ENCODE results near the gene KRTAP4-6. TPM values are rescaled to one million over a fixed set of nuclear protein-coding genes. Genes with fewer than 3 reads are reported as not detected.
"Not testable (repeated sequence)": the region's sequence is repeated elsewhere in the genome, so short reads cannot be mapped to it uniquely, and the experiment has no call there.

KRTAP4-6 gene
- not detected for total RNA-seq
- 0.35 TPM for polyA plus RNA-seq

DNA sequence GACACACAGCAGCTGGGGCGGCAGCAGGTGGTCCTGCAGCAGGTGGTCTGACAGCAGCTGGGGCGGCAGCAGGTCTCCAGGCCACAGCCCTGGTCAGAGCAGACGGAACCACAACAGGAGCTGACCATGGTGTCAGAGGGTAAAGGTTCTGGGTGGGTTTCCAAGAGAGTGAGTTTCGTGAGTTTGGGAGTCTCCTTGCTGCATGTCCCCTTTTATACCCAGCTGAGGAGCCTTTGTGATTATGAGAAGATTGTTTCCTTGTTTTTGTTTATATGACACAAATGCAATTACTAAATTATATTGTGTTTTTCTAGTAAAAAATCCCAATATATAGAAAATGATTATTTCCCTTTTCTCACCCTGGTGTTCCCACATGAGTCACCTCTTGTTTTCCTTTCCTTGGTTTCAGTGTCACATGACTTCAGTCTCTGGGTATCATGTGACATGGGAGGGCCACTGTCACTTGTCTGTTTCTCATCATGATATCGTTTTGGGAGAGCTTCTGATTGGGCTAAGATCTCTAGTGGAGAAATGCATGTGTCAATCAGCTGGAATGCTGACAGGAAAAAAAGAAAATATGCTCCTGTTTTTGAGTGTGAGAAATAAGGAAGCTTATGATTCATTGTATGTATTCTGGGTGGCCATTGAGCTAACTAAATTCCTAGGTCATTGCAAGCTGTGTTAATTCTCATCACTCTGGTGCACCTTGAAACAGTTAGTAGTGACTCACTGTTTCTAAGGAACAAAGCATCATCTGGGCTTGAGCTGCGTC, at the start of gene KRTAP4-6:
KRTAP4-6 (minus strand) TSS at position 185 of the 772 bp plus-strand sequence; CDS start at position 128, 57 bp downstream.
- no peak for DNase-seq
- ChIA-PET CTCF (no interaction called here), POLR2A (no interaction called here)
- Histone ChIP-seq H3K4me3 (ENCODE audit: low read length) (no peak within 1 kb of the TSS), H3K27ac (ENCODE audit: low read depth, low read length) (no peak within 1 kb of the TSS), H3K4me1 (ENCODE audit: insufficient read depth, low read length) (no peaks in the 10 kb centered on the region), H3K27me3 (ENCODE audit: insufficient read depth, low read length, poor library complexity, severe bottlenecking) (no peaks in the 10 kb centered on the region), H3K36me3 (ENCODE audit: insufficient read depth, low read length) (no peaks in the 10 kb centered on the region), H3K9me3 (ENCODE audit: low read length) (no peaks in the 10 kb centered on the region)
- H3K27me3 Mint-ChIP-seq = peaks cover 9 to 31% of the 10 kb centered on the region in 2 donors
- no peak within 1 kb of the TSS for H3K27ac Mint-ChIP-seq
- H3K4me3 Mint-ChIP-seq = no peak within 1 kb of the TSS
- H3K4me1 Mint-ChIP-seq = peaks cover 0 to 2% (median 0%) of the 10 kb centered on the region in 3 donors
- peaks cover 10 to 37% (median 16%) of the 10 kb centered on the region in 5 donors for H3K9me3 Mint-ChIP-seq
- H3K36me3 Mint-ChIP-seq = peaks cover 2 to 31% (median 7%) of the 10 kb centered on the region in 3 donors

DNA sequence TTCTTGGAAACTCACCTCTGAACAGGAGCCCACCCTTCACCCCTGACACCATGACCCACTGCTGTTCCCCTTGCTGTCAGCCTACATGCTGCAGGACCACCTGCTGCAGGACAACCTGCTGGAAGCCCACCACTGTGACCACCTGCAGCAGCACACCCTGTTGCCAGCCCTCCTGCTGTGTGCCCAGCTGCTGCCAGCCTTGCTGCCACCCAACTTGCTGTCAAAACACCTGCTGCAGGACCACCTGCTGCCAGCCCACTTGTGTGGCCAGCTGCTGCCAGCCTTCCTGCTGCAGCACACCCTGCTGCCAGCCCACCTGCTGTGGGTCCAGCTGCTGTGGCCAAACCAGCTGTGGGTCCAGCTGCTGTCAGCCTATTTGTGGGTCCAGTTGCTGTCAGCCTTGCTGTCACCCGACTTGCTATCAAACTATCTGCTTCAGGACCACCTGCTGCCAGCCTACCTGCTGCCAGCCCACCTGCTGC, 49.5 kb upstream of the KRTAP4-6 start, which contains the start of gene KRTAP9-1:
KRTAP9-1 (plus strand) TSS at position 51 of the 482 bp plus-strand sequence; CDS start at position 51, 0 bp downstream.
- H3K9me3 ChIP-seq (ENCODE audit: low read length); H3K27me3 ChIP-seq (ENCODE audit: insufficient read depth, low read length, poor library complexity, severe bottlenecking); POLR2A ChIA-PET; H3K4me1 Mint-ChIP-seq; H3K27ac ChIP-seq (ENCODE audit: low read depth, low read length); H3K4me1 ChIP-seq (ENCODE audit: insufficient read depth, low read length); H3K4me3 Mint-ChIP-seq; DNase-seq; H3K9me3 Mint-ChIP-seq; H3K27ac Mint-ChIP-seq; CTCF ChIA-PET; H3K4me3 ChIP-seq (ENCODE audit: low read length); H3K36me3 ChIP-seq (ENCODE audit: insufficient read depth, low read length): not testable (repeated sequence)
- H3K27me3 Mint-ChIP-seq = peaks cover 23 to 56% of the 10 kb centered on the region in 2 donors
- H3K36me3 Mint-ChIP-seq = peaks cover 0 to 12% (median 0%) of the 10 kb centered on the region in 3 donors

DNA sequence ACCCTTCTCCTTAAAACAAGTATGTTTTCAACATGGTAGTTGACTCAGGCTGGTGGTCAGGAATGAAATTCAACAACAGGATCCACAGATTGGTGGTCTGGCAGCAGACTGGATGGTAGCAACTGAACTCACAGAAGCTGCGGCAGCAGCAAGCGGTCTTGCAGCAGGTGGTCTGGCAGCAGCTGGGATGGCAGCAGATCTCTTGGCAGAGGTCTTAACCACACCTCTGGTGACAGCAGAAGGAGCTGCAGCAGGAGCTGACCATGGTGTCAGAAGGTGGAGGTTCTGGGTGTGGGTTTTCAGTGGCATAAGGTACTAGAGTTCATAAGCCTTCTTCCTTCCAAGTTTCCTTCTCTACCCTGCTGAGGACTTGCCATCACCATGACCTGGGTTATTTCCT, 46.5 kb upstream of the KRTAP4-6 start:
- no peaks in the 10 kb centered on the region for H3K4me1 ChIP-seq (ENCODE audit: insufficient read depth, low read length)
- DNase-seq = no peak
- H3K9me3 ChIP-seq (ENCODE audit: low read length) = no peaks in the 10 kb centered on the region
- H3K4me3 ChIP-seq (ENCODE audit: low read length) = no peak overlapping the region
- H3K27ac Mint-ChIP-seq = no peak overlapping the region
- H3K36me3 Mint-ChIP-seq = no peaks in the 10 kb centered on the region
- POLR2A ChIA-PET = no interaction called here
- H3K4me3 Mint-ChIP-seq = no peak overlapping the region
- no peaks in the 10 kb centered on the region for H3K36me3 ChIP-seq (ENCODE audit: insufficient read depth, low read length)
- no peaks in the 10 kb centered on the region for H3K4me1 Mint-ChIP-seq
- CTCF ChIA-PET = no interaction called here
- peaks cover 23 to 62% of the 10 kb centered on the region in 2 donors for H3K27me3 Mint-ChIP-seq
- no peaks in the 10 kb centered on the region for H3K9me3 Mint-ChIP-seq
- no peak overlapping the region for H3K27ac ChIP-seq (ENCODE audit: low read depth, low read length)
- H3K27me3 ChIP-seq (ENCODE audit: insufficient read depth, low read length, poor library complexity, severe bottlenecking) = no peaks in the 10 kb centered on the region

DNA sequence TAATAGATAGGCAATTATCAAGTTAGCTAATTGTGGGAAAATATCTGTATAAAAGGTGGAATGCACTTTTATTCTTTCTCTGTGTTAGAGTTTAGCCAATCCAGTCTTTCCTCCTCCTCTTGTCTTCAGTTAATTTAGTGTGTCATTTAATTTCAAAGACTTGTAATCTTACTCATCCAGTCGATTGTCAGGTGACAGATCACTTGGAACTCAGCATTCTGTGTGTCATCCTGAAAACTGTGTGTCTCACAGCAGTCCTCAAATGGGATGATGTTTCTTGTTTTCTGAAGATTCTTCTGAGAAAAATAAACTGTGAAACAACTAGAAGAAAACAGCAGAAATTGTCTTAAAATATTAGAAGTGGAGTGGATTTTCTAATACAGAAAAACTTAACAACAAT, 44.7 kb upstream of the KRTAP4-6 start:
- ChIA-PET CTCF (interaction anchor here (0.8 kb wide), 1 partner anchor 9 kb away, joined by 3 read pairs; no protein-coding TSS in a partner anchor), POLR2A (no interaction called here)
- H3K27ac ChIP-seq (ENCODE audit: low read depth, low read length) = no peak overlapping the region
- no peaks in the 10 kb centered on the region for H3K4me1 Mint-ChIP-seq
- no peaks in the 10 kb centered on the region for H3K9me3 ChIP-seq (ENCODE audit: low read length)
- H3K27me3 Mint-ChIP-seq = peaks cover 16 to 50% of the 10 kb centered on the region in 2 donors
- H3K9me3 Mint-ChIP-seq = no peaks in the 10 kb centered on the region
- no peak overlapping the region for H3K4me3 ChIP-seq (ENCODE audit: low read length)
- no peaks in the 10 kb centered on the region for H3K36me3 Mint-ChIP-seq
- no peaks in the 10 kb centered on the region for H3K27me3 ChIP-seq (ENCODE audit: insufficient read depth, low read length, poor library complexity, severe bottlenecking)
- no peak overlapping the region for H3K27ac Mint-ChIP-seq
- no peak overlapping the region for H3K4me3 Mint-ChIP-seq
- no peaks in the 10 kb centered on the region for H3K4me1 ChIP-seq (ENCODE audit: insufficient read depth, low read length)
- H3K36me3 ChIP-seq (ENCODE audit: insufficient read depth, low read length) = no peaks in the 10 kb centered on the region
- no peak for DNase-seq

DNA sequence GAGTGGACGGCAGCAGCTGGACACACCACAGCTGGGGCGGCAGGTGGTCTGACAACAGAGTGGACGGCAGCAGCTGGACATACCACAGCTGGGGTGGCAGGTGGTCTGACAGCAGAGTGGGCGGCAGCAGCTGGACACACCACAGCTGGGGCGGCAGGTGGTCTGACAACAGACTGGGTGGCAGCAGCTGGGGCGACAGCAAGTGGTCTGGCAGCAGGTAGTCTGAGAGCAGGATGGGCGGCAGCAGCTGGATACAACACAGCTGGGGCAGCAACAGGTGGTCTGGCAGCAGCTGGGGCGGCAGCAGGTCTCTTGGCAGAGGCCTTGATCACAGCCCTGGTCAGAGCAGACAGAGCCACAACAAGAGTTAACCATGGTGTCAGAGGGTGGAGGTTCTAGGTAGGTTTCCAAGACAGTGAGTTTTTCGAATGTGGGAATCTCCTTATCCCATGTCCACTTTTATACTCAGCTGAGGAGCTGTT, 44.2 kb upstream of the KRTAP4-6 start, which contains the start of gene KRTAP4-1:
KRTAP4-1 (minus strand) TSS at position 432 of the 482 bp plus-strand sequence; CDS start at position 375, 57 bp downstream.
- no peaks in the 10 kb centered on the region for H3K4me1 ChIP-seq (ENCODE audit: insufficient read depth, low read length)
- H3K4me1 Mint-ChIP-seq = no peaks in the 10 kb centered on the region
- no peak within 1 kb of the TSS for H3K4me3 ChIP-seq (ENCODE audit: low read length)
- no peaks in the 10 kb centered on the region for H3K9me3 Mint-ChIP-seq
- no peak within 1 kb of the TSS for H3K4me3 Mint-ChIP-seq
- H3K27me3 Mint-ChIP-seq = peaks cover 16 to 48% of the 10 kb centered on the region in 2 donors
- no peak within 1 kb of the TSS for H3K27ac ChIP-seq (ENCODE audit: low read depth, low read length)
- ChIA-PET POLR2A (no interaction called here), CTCF (interaction anchor here (0.8 kb wide), 1 partner anchor 9 kb away, joined by 3 read pairs; no protein-coding TSS in a partner anchor)
- H3K36me3 ChIP-seq (ENCODE audit: insufficient read depth, low read length) = no peaks in the 10 kb centered on the region
- no peaks in the 10 kb centered on the region for H3K36me3 Mint-ChIP-seq
- H3K27me3 ChIP-seq (ENCODE audit: insufficient read depth, low read length, poor library complexity, severe bottlenecking) = no peaks in the 10 kb centered on the region
- H3K27ac Mint-ChIP-seq = peak within 1 kb of the TSS in 1 of 8 donors; percentile 83
- no peak for DNase-seq
- no peaks in the 10 kb centered on the region for H3K9me3 ChIP-seq (ENCODE audit: low read length)

DNA sequence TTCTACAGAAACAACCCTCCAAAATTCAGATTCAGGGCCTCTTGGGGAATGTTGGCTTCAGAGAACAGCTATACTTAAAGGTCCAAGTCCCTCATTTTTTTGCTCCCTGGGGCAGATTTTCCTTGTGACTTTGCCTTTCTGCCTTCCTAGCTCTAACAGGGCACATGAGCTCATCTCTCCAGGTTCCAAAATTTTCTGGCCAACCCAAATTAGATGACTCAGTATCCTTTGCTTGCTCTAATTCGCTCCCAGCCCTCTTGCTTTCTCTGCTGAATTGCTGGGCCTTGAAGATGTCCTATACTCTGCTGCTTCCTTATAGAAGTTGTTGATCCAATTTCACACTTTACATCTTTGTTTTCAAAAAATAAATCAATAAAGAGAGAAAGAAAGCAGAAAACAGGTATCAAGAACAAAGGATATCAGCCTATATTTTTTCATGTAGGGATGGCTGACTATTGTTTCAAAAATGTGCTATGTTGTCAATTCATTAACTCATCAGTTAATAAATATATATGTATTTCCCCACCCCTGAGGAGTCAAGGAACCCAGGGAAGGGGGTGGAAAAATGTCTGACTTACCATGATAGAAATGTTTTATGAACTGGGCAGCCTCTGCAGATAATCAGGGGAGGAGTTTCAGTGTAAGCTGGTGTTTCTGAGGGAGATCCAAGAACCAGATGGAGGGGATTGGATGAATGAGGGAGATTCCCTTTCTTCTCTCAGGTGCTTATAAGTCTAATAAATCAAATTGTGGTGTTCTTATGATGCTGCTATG, 38.7 kb upstream of the KRTAP4-6 start:
- H3K9me3 Mint-ChIP-seq = no peaks in the 10 kb centered on the region
- no peak for DNase-seq
- Histone ChIP-seq H3K27ac (ENCODE audit: low read depth, low read length) (no peak overlapping the region), H3K36me3 (ENCODE audit: insufficient read depth, low read length) (no peaks in the 10 kb centered on the region), H3K27me3 (ENCODE audit: insufficient read depth, low read length, poor library complexity, severe bottlenecking) (no peaks in the 10 kb centered on the region), H3K4me3 (ENCODE audit: low read length) (no peak overlapping the region), H3K9me3 (ENCODE audit: low read length) (no peaks in the 10 kb centered on the region), H3K4me1 (ENCODE audit: insufficient read depth, low read length) (no peaks in the 10 kb centered on the region)
- H3K4me1 Mint-ChIP-seq = no peaks in the 10 kb centered on the region
- peaks cover 7 to 17% of the 10 kb centered on the region in 2 donors for H3K27me3 Mint-ChIP-seq
- H3K36me3 Mint-ChIP-seq = no peaks in the 10 kb centered on the region
- peak overlapping the region in 1 of 8 donors; percentile 66 for H3K27ac Mint-ChIP-seq
- POLR2A ChIA-PET = no interaction called here
- no peak overlapping the region for H3K4me3 Mint-ChIP-seq
- CTCF ChIA-PET = no interaction called here

DNA sequence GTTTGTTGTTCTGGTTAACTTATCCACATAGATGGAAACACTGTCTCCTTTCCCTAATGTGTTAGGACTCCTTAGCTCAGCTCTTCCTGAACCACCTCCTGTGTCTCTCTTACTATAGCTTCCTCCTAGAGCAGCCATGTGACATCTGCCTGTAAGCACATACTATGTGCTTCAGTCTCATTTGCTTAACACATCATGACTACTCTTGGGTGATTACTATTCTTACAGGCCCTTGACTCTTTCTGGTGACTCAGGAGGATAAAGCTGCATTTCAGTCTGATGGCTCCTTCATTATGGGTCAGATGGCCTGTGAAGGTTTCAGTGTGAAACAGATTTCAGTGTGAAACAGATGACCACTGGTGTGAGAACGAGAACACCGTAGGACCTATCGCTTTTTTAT, 38.0 kb upstream of the KRTAP4-6 start:
- H3K4me3 Mint-ChIP-seq = no peak overlapping the region
- Histone ChIP-seq H3K4me3 (ENCODE audit: low read length) (no peak overlapping the region), H3K27me3 (ENCODE audit: insufficient read depth, low read length, poor library complexity, severe bottlenecking) (no peaks in the 10 kb centered on the region), H3K4me1 (ENCODE audit: insufficient read depth, low read length) (no peaks in the 10 kb centered on the region), H3K36me3 (ENCODE audit: insufficient read depth, low read length) (no peaks in the 10 kb centered on the region), H3K27ac (ENCODE audit: low read depth, low read length) (peak overlapping the region; percentile 9), H3K9me3 (ENCODE audit: low read length) (no peaks in the 10 kb centered on the region)
- DNase-seq = no peak
- POLR2A ChIA-PET = no interaction called here
- peaks cover 6 to 16% of the 10 kb centered on the region in 2 donors for H3K27me3 Mint-ChIP-seq
- CTCF ChIA-PET = no interaction called here
- H3K9me3 Mint-ChIP-seq = no peaks in the 10 kb centered on the region
- H3K27ac Mint-ChIP-seq = no peak overlapping the region
- no peaks in the 10 kb centered on the region for H3K36me3 Mint-ChIP-seq
- H3K4me1 Mint-ChIP-seq = peaks cover 0 to 1% (median 0%) of the 10 kb centered on the region in 3 donors
